ENCODE data around the gene FAM168A.

Gene FAM168A

GRCh38 chr11:73549376-73549775, 48.5 kb downstream of the FAM168A start:
- no peak overlapping the region for H2AFZ ChIP-seq (ENCODE audit: low read depth, low read length)
- H3K4me2 ChIP-seq (ENCODE audit: low read length), result no peak overlapping the region
- no peaks in the 10 kb centered on the region for H3K79me2 ChIP-seq (ENCODE audit: low read length)
- peaks cover 5% of the 10 kb centered on the region for H3K4me1 ChIP-seq (ENCODE audit: low read length)
- H4K20me1 ChIP-seq (ENCODE audit: insufficient read depth, low read length), result 0 out of 2 replicates have a peak, but pooled peaks cover 8% of the 10 kb centered on the region
- H3K36me3 ChIP-seq (replicated peaks; ENCODE audit: low read depth, low read length), result no peaks in the 10 kb centered on the region
- TF ChIP-seq CTCF (IDR thresholded peaks at IDR 0.05; ENCODE audit: low read depth, low read length) (no peak), EZH2phosphoT487 (IDR thresholded peaks at IDR 0.05; ENCODE audit: low read depth) (no peak)
- H3K27me3 ChIP-seq (ENCODE audit: low read depth, low read length), result no peaks in the 10 kb centered on the region
- no peak overlapping the region for H3K27ac ChIP-seq (ENCODE audit: low read length)
- no peak overlapping the region for H3K4me3 ChIP-seq (ENCODE audit: low read length)
- no peaks in the 10 kb centered on the region for H3K9me3 ChIP-seq (ENCODE audit: insufficient read depth, low read length)
- no peak overlapping the region for H3K9ac ChIP-seq (ENCODE audit: low read length)

- Histone ChIP-seq H3K4me1 (ENCODE audit: low read length) (peaks cover 5% of the 10 kb centered on the region), H3K4me3 (ENCODE audit: low read length) (no peak overlapping the region), H3K27ac (ENCODE audit: low read length) (no peak overlapping the region), H4K20me1 (ENCODE audit: insufficient read depth, low read length) (0 out of 2 replicates have a peak, but pooled peaks cover 8% of the 10 kb centered on the region), H3K4me2 (ENCODE audit: low read length) (no peak overlapping the region), H3K36me3 (replicated peaks; ENCODE audit: low read depth, low read length) (no peaks in the 10 kb centered on the region), H3K27me3 (ENCODE audit: low read depth, low read length) (no peaks in the 10 kb centered on the region), H3K79me2 (ENCODE audit: low read length) (no peaks in the 10 kb centered on the region), H2AFZ (ENCODE audit: low read depth, low read length) (no peak overlapping the region), H3K9me3 (ENCODE audit: insufficient read depth, low read length) (no peaks in the 10 kb centered on the region), H3K9ac (ENCODE audit: low read length) (no peak overlapping the region)
- no peak for TF ChIP-seq EZH2phosphoT487 (IDR thresholded peaks at IDR 0.05; ENCODE audit: low read depth)
Observed at GRCh38 chr11:73547706-73548595, 50.0 kb downstream of the FAM168A start.

DNA sequence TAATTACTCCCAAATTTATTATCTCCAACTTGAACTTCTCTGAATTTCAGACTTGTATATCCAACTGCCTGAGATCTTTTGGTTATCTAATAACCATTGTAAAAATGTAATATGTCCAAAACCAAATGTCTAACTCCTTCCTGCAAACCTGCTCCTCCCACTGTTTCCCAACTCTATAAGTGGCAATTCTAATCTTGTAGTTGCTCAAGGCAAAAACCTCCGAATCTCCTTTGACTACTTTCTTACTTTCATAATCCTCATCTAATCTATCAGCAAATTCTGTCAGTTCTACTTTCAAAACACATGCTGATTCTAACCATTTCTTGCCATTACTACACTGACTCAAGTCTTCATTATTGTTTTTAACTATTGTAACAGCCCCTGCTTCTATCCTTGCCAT, 55.7 kb downstream of the FAM168A start:
- no peaks in the 10 kb centered on the region for H3K9me3 ChIP-seq (ENCODE audit: insufficient read depth, low read length)
- H3K36me3 ChIP-seq (replicated peaks; ENCODE audit: low read depth, low read length), result no peaks in the 10 kb centered on the region
- no peak overlapping the region for H3K27ac ChIP-seq (ENCODE audit: low read length)
- no peaks in the 10 kb centered on the region for H3K27me3 ChIP-seq (ENCODE audit: low read depth, low read length)
- no peaks in the 10 kb centered on the region for H3K79me2 ChIP-seq (ENCODE audit: low read length)
- H3K4me3 ChIP-seq (ENCODE audit: low read length), result no peak overlapping the region
- H3K4me1 ChIP-seq (ENCODE audit: low read length), result peaks cover 5% of the 10 kb centered on the region
- peaks cover 17% of the 10 kb centered on the region; the same call in 1 of the 2 replicates for H4K20me1 ChIP-seq (ENCODE audit: insufficient read depth, low read length)
- H3K9ac ChIP-seq (ENCODE audit: low read length), result no peak overlapping the region
- no peak overlapping the region for H3K4me2 ChIP-seq (ENCODE audit: low read length)
- H2AFZ ChIP-seq (ENCODE audit: low read depth, low read length), result no peak overlapping the region
- TF ChIP-seq CTCF (IDR thresholded peaks at IDR 0.05; ENCODE audit: low read depth, low read length), result no peak
- TF ChIP-seq EZH2phosphoT487 (IDR thresholded peaks at IDR 0.05; ENCODE audit: low read depth), result no peak

DNA sequence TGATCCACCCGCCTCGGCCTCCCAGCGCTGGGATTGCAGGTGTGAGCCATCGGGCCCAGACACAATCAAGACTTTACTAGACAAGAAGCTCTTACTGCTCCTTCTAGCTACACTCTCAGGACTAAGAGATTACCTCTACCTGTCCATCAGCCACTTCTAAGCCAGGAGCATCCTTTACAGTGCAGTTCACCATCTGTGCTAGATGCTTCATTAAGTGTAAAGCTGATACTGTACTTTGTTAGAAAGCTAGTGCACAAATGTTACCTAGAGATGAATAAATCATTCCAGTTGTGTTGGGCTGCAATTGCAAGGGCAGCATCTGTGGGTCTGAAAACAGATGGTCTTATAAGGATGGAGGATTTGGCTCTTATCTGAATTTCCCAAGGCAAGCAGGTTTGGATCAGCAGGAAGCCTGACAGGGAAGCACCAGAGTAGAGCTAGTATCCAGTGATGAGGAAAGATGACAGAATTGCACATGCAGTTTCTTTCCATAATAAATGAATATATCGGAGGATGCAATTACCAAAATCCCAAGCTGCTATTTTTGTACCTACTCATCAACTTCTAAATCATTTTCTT, 58.3 kb downstream of the FAM168A start:
- Histone ChIP-seq H3K9ac (ENCODE audit: low read length) (no peak overlapping the region), H3K27me3 (ENCODE audit: low read depth, low read length) (no peaks in the 10 kb centered on the region), H3K27ac (ENCODE audit: low read length) (no peak overlapping the region), H3K9me3 (ENCODE audit: insufficient read depth, low read length) (no peaks in the 10 kb centered on the region), H4K20me1 (ENCODE audit: insufficient read depth, low read length) (peaks cover 13% of the 10 kb centered on the region; the same call in 1 of the 2 replicates), H3K4me2 (ENCODE audit: low read length) (no peak overlapping the region), H3K4me1 (ENCODE audit: low read length) (peaks cover 5% of the 10 kb centered on the region), H2AFZ (ENCODE audit: low read depth, low read length) (no peak overlapping the region), H3K36me3 (replicated peaks; ENCODE audit: low read depth, low read length) (no peaks in the 10 kb centered on the region), H3K4me3 (ENCODE audit: low read length) (no peak overlapping the region), H3K79me2 (ENCODE audit: low read length) (no peaks in the 10 kb centered on the region)
- no peak for TF ChIP-seq CTCF (IDR thresholded peaks at IDR 0.05; ENCODE audit: low read depth, low read length)
- no peak for TF ChIP-seq EZH2phosphoT487 (IDR thresholded peaks at IDR 0.05; ENCODE audit: low read depth)

Measured in OCI-LY3 (cell line).